Body of pancreas (tissue), 4 donors: ENCODE measurements around the gene HEY2. TPM values are rescaled to one million over a fixed set of nuclear protein-coding genes. Genes with fewer than 3 reads are reported as not detected.

Experiments
- ATAC-seq: fragments of 150-250 bp; one replicate; pipeline ENCODE4 v1.9.1; 2016
- DNase-seq, 4 donors: peaks; one replicate each; pipeline ENCODE4 v3.0.0-alpha.2; 2019
- H3K27ac ChIP-seq, 4 donors: fragments of 200-600 bp; sonication (generic); 1 replicate in 3 of 4; 2 replicates in 1 of 4; pipeline versions ENCODE4 v1.5.1 to v1.6.1; 2016 to 2019; ENCODE audit warnings: mild to moderate bottlenecking in 1 of 4, mixed read lengths in 1 of 4, moderate library complexity in 1 of 4
- H3K27me3 ChIP-seq, 2 donors: fragments of 200-600 bp; sonication (generic); one replicate each; pipeline ENCODE4 v1.6.0; 2016; ENCODE audit warnings: mild to moderate bottlenecking in 1 of 2
- H3K36me3 ChIP-seq, 2 donors: fragments of 200-600 bp; sonication (generic); replicated peaks in 1 of 2; 2 replicates each; pipeline ENCODE4 v1.5.1; 2016; ENCODE audit warnings: low read depth in 2 of 2; ENCODE audit not compliant: insufficient read depth in 1 of 2
- H3K4me1 ChIP-seq: fragments of 200-600 bp; sonication (generic); one replicate; pipeline ENCODE4 v1.6.0; 2016
- H3K4me3 ChIP-seq, 2 donors: fragments of 200-600 bp; sonication (generic); 1 replicate in 1 of 2; 2 replicates in 1 of 2; pipeline ENCODE4 v1.5.1; 2016 to 2019
- H3K9me3 ChIP-seq, 3 donors: fragments of 200-600 bp; sonication (generic); 1 replicate in 2 of 3; 2 replicates in 1 of 3; pipeline ENCODE4 v1.5.1; 2016
- CTCF ChIP-seq, 7 experiments: fragments of 450-650 bp in 4 of 7; fragments of 200-600 bp in 3 of 7; sonication (generic) in 3 of 7; IDR thresholded peaks; one replicate each; pipeline ENCODE4 v1.5.1; 2016 to 2019; ENCODE audit warnings: antibody characterized with exemption in 7 of 7
- POLR2A ChIP-seq, 3 donors: fragments of 450-650 bp; IDR thresholded peaks; one replicate each; pipeline ENCODE4 v1.6.1; 2016; ENCODE audit warnings: antibody characterized with exemption in 3 of 3, mild to moderate bottlenecking in 2 of 3
- WGBS, 2 donors: methylation state at CpG; one replicate each; pipeline ENCODE4 v1.1.5; 2017; 5-methylcytosine and 5-hydroxymethylcytosine counted together
- intact Hi-C: fragments of 100-400 bp; cut with DNase I; formaldehyde crosslinking; loops from one replicate; pipeline ENCODE4 v1.15.1; 2023
- total RNA-seq, 2 donors: library from RNA; depleted of rRNA; stranded (reverse); fragments of >200 nt; gene quantifications; one replicate each; pipeline ENCODE4 v1.1.0, GENCODE V29; 2016

The HEY2 gene
- total RNA-seq, 2 donors from 2014 or later, result 2.6 to 7.3 TPM

GRCh38 chr6:125711013-125711675, 38.3 kb upstream of the HEY2 start:
- intact Hi-C loops, result no loop called here
- H3K36me3 ChIP-seq, result no peaks in the 10 kb centered on the region
- DNase-seq (no peak), ATAC-seq (no peak)
- 78 to 85% methylated on average over 4 of the region's 4 CpGs for WGBS, 2 donors
- TF ChIP-seq POLR2A (IDR thresholded peaks at IDR 0.05) (no peak), CTCF (IDR thresholded peaks at IDR 0.05) (no peak)
- H3K4me1 ChIP-seq, result no peaks in the 10 kb centered on the region
- no peaks in the 10 kb centered on the region for H3K27me3 ChIP-seq
- H3K9me3 ChIP-seq, result no peaks in the 10 kb centered on the region
- no peak overlapping the region for H3K4me3 ChIP-seq
- H3K27ac ChIP-seq, result no peak overlapping the region

- Histone ChIP-seq H3K36me3 (no peaks in the 10 kb centered on the region), H3K27ac (no peak overlapping the region), H3K4me1 (peaks cover 9% of the 10 kb centered on the region), H3K27me3 (no peaks in the 10 kb centered on the region), H3K9me3 (no peaks in the 10 kb centered on the region), H3K4me3 (no peak overlapping the region)
- TF ChIP-seq CTCF (IDR thresholded peaks at IDR 0.05) (no peak), POLR2A (IDR thresholded peaks at IDR 0.05) (no peak)
- no peak for DNase-seq
- intact Hi-C loops, result no loop called here
- WGBS, 2 donors, result 71 to 90% methylated on average over 2 of the region's 2 CpGs
- no peak for ATAC-seq
These were observed 34.9 kb upstream of the HEY2 start for GRCh38 chr6:125714441-125715090.

- no peaks in the 10 kb centered on the region for H3K27me3 ChIP-seq
- intact Hi-C loops, result no loop called here
- H3K27ac ChIP-seq, result no peak overlapping the region
- DNase-seq (no peak), ATAC-seq (no peak)
- peaks cover 9% of the 10 kb centered on the region for H3K4me1 ChIP-seq
- WGBS, 2 donors, result 74 to 82% methylated on average over 2 of the region's 2 CpGs
- no peaks in the 10 kb centered on the region for H3K9me3 ChIP-seq
- no peaks in the 10 kb centered on the region for H3K36me3 ChIP-seq
- no peak for TF ChIP-seq POLR2A (IDR thresholded peaks at IDR 0.05)
- no peak overlapping the region for H3K4me3 ChIP-seq
These were observed 32.2 kb upstream of the HEY2 start for GRCh38 chr6:125717120-125717731.

GRCh38 chr6:125718109-125718508, 31.3 kb upstream of the HEY2 start:
- Histone ChIP-seq H3K9me3 (no peaks in the 10 kb centered on the region), H3K27ac (no peak overlapping the region), H3K4me3 (no peak overlapping the region), H3K4me1 (peaks cover 9% of the 10 kb centered on the region), H3K27me3 (no peaks in the 10 kb centered on the region), H3K36me3 (no peaks in the 10 kb centered on the region)
- DNase-seq (no peak), ATAC-seq (no peak)
- intact Hi-C loops, result no loop called here
- WGBS, 2 donors, result 20 to 35% methylated on average over 2 of the region's 2 CpGs
- no peak for TF ChIP-seq CTCF (IDR thresholded peaks at IDR 0.05)
- no peak for TF ChIP-seq POLR2A (IDR thresholded peaks at IDR 0.05)

GRCh38 chr6:125722886-125723285, 26.5 kb upstream of the HEY2 start:
- intact Hi-C loops, result no loop called here
- no peaks in the 10 kb centered on the region for H3K36me3 ChIP-seq
- H3K4me1 ChIP-seq, result peaks cover 7% of the 10 kb centered on the region
- TF ChIP-seq POLR2A (IDR thresholded peaks at IDR 0.05) (no peak), CTCF (IDR thresholded peaks at IDR 0.05) (no peak)
- H3K27ac ChIP-seq, result no peak overlapping the region
- H3K4me3 ChIP-seq, result no peak overlapping the region
- DNase-seq (no peak), ATAC-seq (no peak)
- H3K9me3 ChIP-seq, result no peaks in the 10 kb centered on the region
- no peaks in the 10 kb centered on the region for H3K27me3 ChIP-seq
